ENCODE data around the gene LYPD4. TPM values are rescaled to one million over a fixed set of nuclear protein-coding genes. Genes with fewer than 3 reads are reported as not detected.
A peak's percentile ranks its signal among the peaks of the same experiment; 100 is the strongest.

LYPD4 gene
- total RNA-seq, 1 donor from 2014 or later: not detected

GRCh38 chr19:41872775-41873647 lies 28.5 kb upstream of the LYPD4 start:
- DNase-seq: peak; percentile 63

GRCh38 chr19:41872384-41872774 lies 27.9 kb upstream of the LYPD4 start:
- no peak for DNase-seq

DNA sequence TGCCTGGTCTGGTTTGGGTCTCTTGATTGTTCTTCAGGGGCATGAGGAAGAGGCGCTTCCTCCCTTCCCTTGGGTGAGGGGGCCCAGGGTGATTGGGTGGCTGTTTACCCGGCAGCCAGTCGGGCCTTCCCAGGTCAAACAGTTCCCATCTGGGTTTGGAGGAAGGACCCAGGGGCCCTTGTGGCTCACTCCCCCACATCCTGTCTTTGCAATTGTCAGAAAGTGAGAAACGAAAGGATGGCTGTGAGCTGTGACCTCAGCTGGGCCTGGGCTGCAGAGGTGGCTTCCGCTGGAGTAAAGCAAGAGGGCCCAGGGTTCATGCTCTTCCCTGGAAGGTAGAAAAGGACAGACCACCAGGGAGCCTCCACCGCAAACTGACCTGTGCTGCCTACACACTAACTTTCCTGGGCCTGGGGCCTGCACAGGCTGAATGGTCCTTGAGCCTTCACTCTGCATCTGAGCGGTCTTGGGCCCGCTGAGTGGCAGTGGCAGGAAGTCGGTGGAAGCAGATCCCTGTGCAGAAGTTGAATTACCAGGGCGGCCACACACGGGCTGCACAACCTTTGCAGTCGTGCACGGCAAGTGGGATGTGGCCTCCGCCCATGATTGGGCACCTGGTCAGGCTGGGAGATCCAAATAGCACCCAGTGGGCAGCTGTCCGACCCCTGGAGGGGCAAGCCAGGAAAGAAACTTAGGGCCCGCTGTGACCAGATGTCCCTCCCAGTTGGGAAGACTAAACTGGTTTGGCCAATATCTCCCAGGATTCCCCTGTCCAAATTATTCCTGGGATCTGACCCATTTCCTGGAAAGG lies 27.3 kb upstream of the LYPD4 start:
- DNase-seq: no peak

DNA sequence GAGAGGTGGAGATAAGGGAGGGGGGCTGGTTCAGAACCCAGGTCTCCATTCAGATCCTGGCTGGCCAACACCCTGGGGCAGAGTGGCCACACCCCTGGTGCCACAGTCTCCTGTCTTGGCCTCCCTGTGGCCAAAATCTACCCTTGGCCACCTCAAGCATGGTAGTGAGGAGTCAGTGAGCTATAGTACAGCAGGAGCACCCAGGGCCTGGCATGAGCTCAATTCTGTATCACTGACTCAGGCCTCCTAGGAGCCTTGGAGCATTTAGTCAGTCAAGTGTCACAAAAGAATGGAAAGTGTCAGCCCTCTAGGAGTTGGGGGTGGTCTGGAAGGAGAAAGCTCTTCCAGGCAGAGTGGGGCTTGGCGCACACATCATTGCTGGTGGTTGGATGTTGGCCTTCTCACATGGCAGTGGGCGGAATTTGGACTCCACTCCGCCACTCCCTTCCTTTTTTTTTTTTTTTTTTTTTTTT lies 26.0 kb upstream of the LYPD4 start:
- DNase-seq: no peak

DNA sequence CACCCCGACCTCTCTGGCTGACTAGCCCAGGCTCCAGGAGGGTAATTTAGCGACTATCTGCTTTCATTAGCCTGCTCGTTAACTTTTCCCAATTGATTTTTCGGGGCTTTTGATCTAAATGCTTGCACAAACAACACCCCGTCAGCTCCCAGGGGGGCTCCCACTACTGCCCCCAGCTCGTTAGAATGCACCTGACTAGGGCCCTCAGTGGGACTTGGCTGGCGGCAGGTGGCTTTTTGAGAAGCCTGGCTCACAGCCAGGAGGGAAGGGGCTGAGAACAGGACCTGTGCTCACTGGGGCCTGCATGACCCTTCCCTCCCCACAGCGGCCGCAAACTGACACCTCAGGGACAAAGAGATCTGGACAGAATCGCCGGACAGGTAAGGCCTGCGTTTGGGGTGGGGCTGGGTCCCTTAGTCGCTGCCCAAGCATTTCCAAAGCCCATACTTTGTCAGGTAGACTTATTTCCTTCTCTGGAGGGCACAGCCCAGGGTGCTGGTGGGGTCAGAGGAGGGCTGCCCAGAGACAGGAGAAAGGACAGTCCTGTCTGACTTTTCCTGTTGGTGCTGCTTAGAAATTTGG lies 25.0 kb upstream of the LYPD4 start:
- DNase-seq: no peak

GRCh38 chr19:41868989-41869300 lies 24.5 kb upstream of the LYPD4 start:
- DNase-seq: no peak

GRCh38 chr19:41868120-41868988 lies 23.9 kb upstream of the LYPD4 start:
- no peak for DNase-seq

- no peak for DNase-seq
These were observed 21.8 kb upstream of the LYPD4 start for GRCh38 chr19:41866284-41866683.

- DNase-seq: no peak
These were observed 19.9 kb upstream of the LYPD4 start for GRCh38 chr19:41864374-41864773.

GRCh38 chr19:41863209-41863931 lies 18.9 kb upstream of the LYPD4 start:
- DNase-seq: no peak

GRCh38 chr19:41862445-41862986 lies 18.0 kb upstream of the LYPD4 start:
- no peak for DNase-seq

GRCh38 chr19:41861846-41862245 lies 17.4 kb upstream of the LYPD4 start:
- no peak for DNase-seq

- no peak for DNase-seq
These were observed 16.8 kb upstream of the LYPD4 start for GRCh38 chr19:41861116-41861768.

DNA sequence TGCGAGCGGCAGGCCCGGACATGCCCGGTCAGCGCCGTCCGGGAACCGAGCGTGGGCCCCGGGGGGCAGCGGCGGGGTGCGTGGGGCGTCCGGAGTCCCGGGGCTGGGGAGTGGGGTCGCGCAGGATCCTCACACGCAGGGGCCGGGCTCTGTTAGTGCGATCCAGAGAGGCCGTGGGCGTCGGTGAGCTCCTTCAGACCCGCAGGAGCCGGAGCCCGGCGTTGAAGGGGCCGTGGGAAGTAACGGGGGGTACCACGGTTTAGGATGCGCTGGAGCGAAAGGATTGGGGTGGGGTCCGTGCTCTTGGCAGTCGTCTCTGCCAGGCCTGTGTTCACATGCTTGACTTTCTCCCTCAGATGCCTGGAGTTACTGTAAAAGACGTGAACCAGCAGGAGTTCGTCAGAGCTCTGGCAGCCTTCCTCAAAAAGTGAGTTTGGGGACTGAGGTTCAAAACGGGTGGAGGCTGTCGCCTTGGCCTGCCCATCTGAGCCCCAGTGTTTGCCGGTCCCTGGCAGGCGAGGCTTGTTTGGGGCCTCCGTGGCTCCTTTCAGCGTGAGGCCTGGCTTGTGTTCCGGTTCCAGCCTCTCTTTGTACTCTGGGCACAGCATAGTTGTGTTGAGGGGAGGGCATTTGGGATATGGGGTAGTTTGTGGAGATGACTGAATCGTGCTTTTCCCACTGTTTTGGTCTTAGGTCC lies 16.1 kb upstream of the LYPD4 start:
- DNase-seq: peak; percentile 47

DNA sequence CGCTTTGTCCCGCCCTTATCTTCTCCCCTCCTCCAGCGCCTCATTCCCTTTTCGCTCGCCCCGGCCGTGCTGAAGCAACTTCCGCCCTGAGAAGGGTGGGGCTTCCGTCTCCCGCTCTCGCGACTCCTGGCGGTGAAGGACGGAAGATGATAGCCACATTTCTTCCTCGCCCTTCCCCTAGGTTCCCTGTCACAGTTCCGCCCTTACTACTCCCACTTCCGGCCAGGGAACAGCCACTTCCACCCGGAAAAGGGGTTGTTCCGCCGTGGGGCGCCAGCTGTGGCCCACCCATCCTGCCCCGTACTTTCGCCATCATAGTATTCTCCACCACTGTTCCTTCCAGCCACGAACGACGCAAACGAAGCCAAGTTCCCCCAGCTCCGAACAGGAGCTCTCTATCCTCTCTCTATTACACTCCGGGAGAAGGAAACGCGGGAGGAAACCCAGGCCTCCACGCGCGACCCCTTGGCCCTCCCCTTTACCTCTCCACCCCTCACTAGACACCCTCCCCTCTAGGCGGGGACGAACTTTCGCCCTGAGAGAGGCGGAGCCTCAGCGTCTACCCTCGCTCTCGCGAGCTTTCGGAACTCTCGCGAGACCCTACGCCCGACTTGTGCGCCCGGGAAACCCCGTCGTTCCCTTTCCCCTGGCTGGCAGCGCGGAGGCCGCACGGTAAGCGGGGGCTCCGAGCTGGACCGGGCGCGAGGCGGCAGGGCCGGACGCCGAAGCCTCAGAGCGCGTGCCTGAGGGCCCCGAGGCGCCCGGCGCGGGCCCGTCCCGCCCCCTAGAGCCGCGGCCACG lies 15.3 kb upstream of the LYPD4 start, which contains the start of gene RPS19:
Gene RPS19 (plus strand): TSS at position 638 of the 801 bp plus-strand sequence. CDS start 520 bp downstream, outside the sequence.
- DNase-seq: peak; percentile 100

DNA sequence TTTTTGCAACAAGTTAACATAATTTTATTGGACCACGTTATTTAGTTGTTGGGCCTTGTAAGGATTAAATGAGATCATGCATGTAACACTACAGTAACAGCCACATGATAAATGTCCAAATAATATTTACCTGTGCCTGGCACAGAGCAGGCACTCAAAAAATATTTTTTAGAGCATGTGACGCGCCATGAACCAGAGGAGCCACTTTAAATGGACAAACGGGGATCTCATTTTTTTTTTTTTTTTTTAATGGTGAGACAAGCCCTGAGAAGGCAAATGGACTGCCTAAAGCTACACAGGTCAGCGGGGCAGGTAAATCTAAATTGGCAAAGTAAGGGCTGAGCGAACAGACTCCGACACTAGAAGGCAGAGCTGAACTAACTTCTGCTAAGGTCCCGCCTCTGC lies 14.7 kb upstream of the LYPD4 start:
- no peak for DNase-seq

DNA sequence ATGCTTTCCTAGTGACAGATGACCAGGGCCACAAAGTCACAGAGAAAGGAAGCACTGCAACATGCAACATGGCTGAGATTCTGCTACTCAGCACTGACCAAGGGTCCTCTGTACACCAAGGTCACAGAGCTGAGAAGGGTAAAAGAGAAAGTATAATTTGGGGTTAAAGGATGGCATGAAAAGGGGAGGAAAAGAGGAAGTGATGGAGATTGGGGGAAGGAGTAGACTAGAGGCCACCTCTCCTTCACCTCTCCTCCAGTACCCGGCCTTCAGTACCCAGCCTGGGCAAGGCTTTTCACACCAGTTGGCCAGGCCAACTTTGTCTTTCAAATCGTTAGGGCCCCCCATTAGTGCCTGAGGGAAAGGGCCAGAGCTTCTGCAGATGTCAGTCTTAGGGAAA lies 9.3 kb upstream of the LYPD4 start:
- no peak for DNase-seq

DNA sequence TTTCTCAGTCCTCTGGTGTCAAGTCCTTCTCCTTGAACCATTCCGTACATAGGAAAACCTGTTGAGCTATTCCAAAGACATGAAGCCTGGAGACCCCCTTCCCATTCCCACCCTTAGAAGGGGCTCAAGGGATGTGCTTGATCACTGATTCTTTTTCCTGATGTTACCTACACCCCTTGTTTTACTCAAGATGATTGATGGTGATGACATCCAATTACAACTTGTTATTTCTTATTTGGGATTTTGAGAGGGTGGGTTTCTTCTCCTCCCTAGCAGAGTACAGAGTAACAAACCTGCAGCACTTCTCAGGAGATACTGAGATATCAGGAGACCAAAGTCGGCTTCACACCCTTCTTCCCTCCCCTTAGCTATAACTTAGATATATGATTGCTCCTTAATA lies 8.9 kb upstream of the LYPD4 start:
- no peak for DNase-seq

DNA sequence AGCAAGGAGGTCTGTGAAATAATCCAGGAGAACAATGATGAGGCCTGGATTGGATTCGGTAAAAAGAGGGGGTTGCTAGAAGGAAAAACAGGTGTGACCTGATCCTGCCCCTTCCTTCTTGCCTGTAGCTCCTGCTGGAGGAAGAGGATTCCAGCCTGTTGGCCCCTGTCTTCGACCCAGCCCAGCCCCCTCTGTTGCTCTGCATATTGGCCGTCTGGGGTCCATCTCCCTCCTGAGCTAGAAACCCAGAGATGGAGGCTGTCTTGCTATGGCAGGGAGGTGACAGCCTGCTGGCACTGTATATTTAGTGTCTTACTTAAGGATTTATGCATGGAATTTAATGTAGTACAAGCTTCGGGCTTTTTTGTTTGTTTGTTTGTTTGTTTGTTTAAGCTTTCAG lies 7.0 kb upstream of the LYPD4 start:
- DNase-seq: no peak

Measured in tongue (tissue), 2 donors.